Measurements from ENCODE around the gene GRM2. TPM values are rescaled to one million over a fixed set of nuclear protein-coding genes. Genes with fewer than 3 reads are reported as not detected.
A peak's percentile ranks its signal among the peaks of the same experiment; 100 is the strongest.

GRM2 gene
- total RNA-seq, 2 experiments from 2014 or later, result 0.06 to 0.29 TPM

DNA sequence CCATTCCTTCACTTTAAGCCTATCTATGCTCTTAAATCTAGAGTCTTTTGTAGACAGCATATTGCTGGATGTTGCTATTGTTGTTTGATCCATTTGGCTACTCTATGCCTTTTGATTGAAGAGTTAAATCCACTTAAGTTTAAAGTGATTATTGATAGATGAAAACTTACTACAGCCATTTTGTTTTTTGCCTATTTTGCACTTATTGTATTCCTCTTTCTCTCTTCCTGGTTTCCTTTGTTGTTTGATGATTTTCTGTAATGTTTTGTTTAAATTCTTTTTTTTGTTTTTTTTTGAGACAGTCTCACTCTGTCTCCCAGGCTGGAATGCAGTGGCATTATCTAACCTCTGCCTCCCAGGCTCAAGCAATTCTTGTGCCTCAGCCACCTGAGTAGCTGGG lies 52.3 kb downstream of the GRM2 start:
- H3K9me3 ChIP-seq (ENCODE audit: low read length), result 0 out of 2 replicates have a peak, but pooled peaks cover 4% of the 10 kb centered on the region
- POLR2A ChIA-PET, result no interaction called here
- TF ChIP-seq EZH2phosphoT487 (IDR thresholded peaks at IDR 0.05; ENCODE audit: borderline replicate concordance, low read depth, low read length), result no peak
- TF ChIP-seq, protein P1, sequence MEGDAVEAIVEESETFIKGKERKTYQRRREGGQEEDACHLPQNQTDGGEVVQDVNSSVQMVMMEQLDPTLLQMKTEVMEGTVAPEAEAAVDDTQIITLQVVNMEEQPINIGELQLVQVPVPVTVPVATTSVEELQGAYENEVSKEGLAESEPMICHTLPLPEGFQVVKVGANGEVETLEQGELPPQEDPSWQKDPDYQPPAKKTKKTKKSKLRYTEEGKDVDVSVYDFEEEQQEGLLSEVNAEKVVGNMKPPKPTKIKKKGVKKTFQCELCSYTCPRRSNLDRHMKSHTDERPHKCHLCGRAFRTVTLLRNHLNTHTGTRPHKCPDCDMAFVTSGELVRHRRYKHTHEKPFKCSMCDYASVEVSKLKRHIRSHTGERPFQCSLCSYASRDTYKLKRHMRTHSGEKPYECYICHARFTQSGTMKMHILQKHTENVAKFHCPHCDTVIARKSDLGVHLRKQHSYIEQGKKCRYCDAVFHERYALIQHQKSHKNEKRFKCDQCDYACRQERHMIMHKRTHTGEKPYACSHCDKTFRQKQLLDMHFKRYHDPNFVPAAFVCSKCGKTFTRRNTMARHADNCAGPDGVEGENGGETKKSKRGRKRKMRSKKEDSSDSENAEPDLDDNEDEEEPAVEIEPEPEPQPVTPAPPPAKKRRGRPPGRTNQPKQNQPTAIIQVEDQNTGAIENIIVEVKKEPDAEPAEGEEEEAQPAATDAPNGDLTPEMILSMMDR (conservative IDR thresholded peaks at IDR 0.05; ENCODE audit: low read length), result no peak

More for the DNA sequence above, 52.3 kb downstream of the GRM2 start:
- H3K79me2 ChIP-seq (ENCODE audit: insufficient read depth, low read depth, low read length), result no peaks in the 10 kb centered on the region
- H3K4me1 ChIP-seq (ENCODE audit: insufficient read depth, low read length, poor library complexity, severe bottlenecking), result no peaks in the 10 kb centered on the region
- no peak overlapping the region for H3K4me3 ChIP-seq (ENCODE audit: low read depth, low read length, poor library complexity, severe bottlenecking)
- H3K27ac ChIP-seq (ENCODE audit: low read depth, low read length, poor library complexity, severe bottlenecking), result no peak overlapping the region
- no peak overlapping the region for H2AFZ ChIP-seq (ENCODE audit: low read length)
- no TSS peak for BruUV-seq (replicated peaks)
- no peaks in the 10 kb centered on the region for H3K9me2 ChIP-seq (ENCODE audit: insufficient read depth, low read length)
- no peaks in the 10 kb centered on the region for H4K20me1 ChIP-seq (ENCODE audit: insufficient read depth, low read length)
- intact Hi-C loops (cut with micrococcal nuclease; ENCODE audit: unreplicated experiment), result no loop called here
- CTCF ChIA-PET (ENCODE audit: unreplicated experiment), result no interaction called here
- no peak overlapping the region for H3K4me2 ChIP-seq (ENCODE audit: low read length)
- H3K36me3 ChIP-seq (ENCODE audit: insufficient read depth, low read length), result no peaks in the 10 kb centered on the region
- DNase-seq (ENCODE audit: low spot score), result no peak

Small RNAs within 50 kb of the gene (small RNA-seq; reads per million reads assigned to genes)
- gene RNA5SP132, result 185 reads per million, percentile 99 among the genes with 10 or more reads in this experiment

Other genes with a start within 250 kb of the GRM2 start
- 24.8 and 29.5 TPM in 2 replicates for gene DCAF1, start 207.1 kb upstream of the GRM2 start, total RNA-seq (2014; rRNA removed; shearing (Covaris generic))
- 37.1 and 38.8 TPM in 2 replicates for gene DCAF1, start 207.1 kb upstream of the GRM2 start, total RNA-seq (2022)
- gene RAD54L2, start 168.3 kb upstream of the GRM2 start, total RNA-seq (2014; rRNA removed; shearing (Covaris generic)), result 15.0 and 20.5 TPM in 2 replicates
- gene RAD54L2, start 168.3 kb upstream of the GRM2 start, total RNA-seq (2022), result 31.7 and 34.0 TPM in 2 replicates
- 42.4 and 50.3 TPM in 2 replicates for gene TEX264, start 35.8 kb upstream of the GRM2 start, total RNA-seq (2014; rRNA removed; shearing (Covaris generic))
- 42.7 and 45.6 TPM in 2 replicates for gene TEX264, start 35.8 kb upstream of the GRM2 start, total RNA-seq (2022)
- gene IQCF6, start 72.2 kb downstream of the GRM2 start, total RNA-seq (2014; rRNA removed; shearing (Covaris generic)), result not detected in 2 replicates
- gene IQCF6, start 72.2 kb downstream of the GRM2 start, total RNA-seq (2022), result not detected in 2 replicates
- not detected in 2 replicates for gene IQCF2, start 154.5 kb downstream of the GRM2 start, total RNA-seq (2014; rRNA removed; shearing (Covaris generic))
- not detected in 2 replicates for gene IQCF2, start 154.5 kb downstream of the GRM2 start, total RNA-seq (2022)
- gene IQCF5, start 168.5 kb downstream of the GRM2 start, total RNA-seq (2014; rRNA removed; shearing (Covaris generic)), result not detected in 2 replicates
- gene IQCF5, start 168.5 kb downstream of the GRM2 start, total RNA-seq (2022), result not detected in 2 replicates
- not detected in 2 replicates for gene IQCF1, start 196.3 kb downstream of the GRM2 start, total RNA-seq (2014; rRNA removed; shearing (Covaris generic))
- not detected in 2 replicates for gene IQCF1, start 196.3 kb downstream of the GRM2 start, total RNA-seq (2022)
- gene RRP9, start 234.8 kb downstream of the GRM2 start, total RNA-seq (2014; rRNA removed; shearing (Covaris generic)), result 36.9 and 41.1 TPM in 2 replicates
- gene RRP9, start 234.8 kb downstream of the GRM2 start, total RNA-seq (2022), result 26.5 and 34.4 TPM in 2 replicates
- 8.1 and 11.9 TPM in 2 replicates for gene PARP3, start 235.3 kb downstream of the GRM2 start, total RNA-seq (2014; rRNA removed; shearing (Covaris generic))
- 11.0 and 12.0 TPM in 2 replicates for gene PARP3, start 235.3 kb downstream of the GRM2 start, total RNA-seq (2022)
- not detected in 2 replicates for gene GPR62, start 248.3 kb downstream of the GRM2 start, total RNA-seq (2014; rRNA removed; shearing (Covaris generic))
- gene GPR62, start 248.3 kb downstream of the GRM2 start, total RNA-seq (2022), result not detected in 2 replicates